ENCODE results near the gene ZNF239.
"Not testable (repeated sequence)": the region's sequence is repeated elsewhere in the genome, so short reads cannot be mapped to it uniquely, and the experiment has no call there.

Gene ZNF239

GRCh38 chr10:43576062-43576461 lies 1.6 kb upstream of the ZNF239 start:
- DNase-seq, result no peak

- DNase-seq, result no peak
Observed at GRCh38 chr10:43574906-43575305, 490 bp upstream of the ZNF239 start.

- DNase-seq, result no peak
Observed at GRCh38 chr10:43573250-43574000, 991 bp downstream of the ZNF239 start.

GRCh38 chr10:43570971-43571370 lies 3.4 kb downstream of the ZNF239 start:
- no peak for DNase-seq

- no peak for DNase-seq
Observed at GRCh38 chr10:43569681-43570080, 4.7 kb downstream of the ZNF239 start.

GRCh38 chr10:43557214-43557613 lies 17.2 kb downstream of the ZNF239 start:
- DNase-seq, result no peak

GRCh38 chr10:43543746-43544145 lies 30.7 kb downstream of the ZNF239 start:
- not testable (repeated sequence) for DNase-seq

GRCh38 chr10:43524434-43525247 lies 49.8 kb downstream of the ZNF239 start:
- no peak for DNase-seq
